GM12872 (cell line): ENCODE measurements around the gene NDUFS7.

ENCODE experiments used
- CTCF ChIP-seq: IDR thresholded peaks from 3 replicates; pipeline ENCODE4 v1.5.1; 2011; ENCODE audit warnings: low read depth, mild to moderate bottlenecking, low read length, moderate library complexity; ENCODE audit not compliant: insufficient read depth

Gene NDUFS7

GRCh38 chr19:1353144-1353543 lies 30.6 kb upstream of the NDUFS7 start:
- TF ChIP-seq CTCF, result no peak

GRCh38 chr19:1354970-1355567 lies 28.6 kb upstream of the NDUFS7 start:
- no peak for TF ChIP-seq CTCF

- TF ChIP-seq CTCF, result no peak
Measured at GRCh38 chr19:1355568-1356507, 27.9 kb upstream of the NDUFS7 start.

GRCh38 chr19:1356508-1356865 lies 27.2 kb upstream of the NDUFS7 start:
- no peak for TF ChIP-seq CTCF

DNA sequence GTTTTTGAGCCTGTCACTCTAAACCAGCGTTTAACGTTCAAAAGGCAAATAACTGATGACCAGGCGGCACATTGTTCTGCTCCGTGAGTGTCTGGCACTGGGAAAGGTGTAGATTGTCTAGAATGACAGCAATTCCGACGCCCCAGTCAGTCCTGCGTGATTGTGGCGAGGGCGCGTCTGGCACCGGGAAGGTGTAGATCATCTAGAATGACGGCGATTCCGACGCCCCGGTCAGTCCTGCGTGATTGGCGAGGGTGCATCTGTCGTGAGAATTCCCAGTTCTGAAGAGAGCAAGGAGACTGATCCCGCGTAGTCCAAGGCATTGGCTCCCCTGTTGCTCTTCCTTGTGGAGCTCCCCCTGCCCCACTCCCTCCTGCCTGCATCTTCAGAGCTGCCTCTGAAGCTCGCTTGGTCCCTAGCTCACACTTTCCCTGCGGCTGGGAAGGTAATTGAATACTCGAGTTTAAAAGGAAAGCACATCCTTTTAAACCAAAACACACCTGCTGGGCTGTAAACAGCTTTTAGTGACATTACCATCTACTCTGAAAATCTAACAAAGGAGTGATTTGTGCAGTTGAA lies 26.1 kb upstream of the NDUFS7 start:
- TF ChIP-seq CTCF, result no peak

- no peak for TF ChIP-seq CTCF
Measured at GRCh38 chr19:1360126-1360817, 23.4 kb upstream of the NDUFS7 start.

- TF ChIP-seq CTCF, result no peak
Measured at GRCh38 chr19:1360818-1361461, 22.8 kb upstream of the NDUFS7 start.
